Glutamatergic neuron (in vitro differentiated cells): ENCODE data around the gene CRYL1. TPM values are rescaled to one million over a fixed set of nuclear protein-coding genes. Genes with fewer than 3 reads are reported as not detected.

ENCODE experiments used
- DNase-seq: peaks from one replicate; pipeline ENCODE4 v3.0.0; 2022
- H3K27ac Mint-ChIP-seq: one replicate; pipeline ENCODE4 v1.8.0; 2020; ENCODE audit warnings: mild to moderate bottlenecking, mixed read lengths, inconsistent platforms; ENCODE audit not compliant: unreplicated experiment
- H3K27me3 Mint-ChIP-seq: one replicate; pipeline ENCODE4 v1.8.0; 2020; ENCODE audit warnings: mild to moderate bottlenecking, moderate library complexity, mixed read lengths, inconsistent platforms; ENCODE audit not compliant: unreplicated experiment
- H3K36me3 Mint-ChIP-seq: one replicate; pipeline ENCODE4 v1.8.0; 2020; ENCODE audit warnings: mild to moderate bottlenecking, mixed read lengths, inconsistent platforms; ENCODE audit not compliant: unreplicated experiment
- H3K4me1 Mint-ChIP-seq: one replicate; pipeline ENCODE4 v1.8.0; 2020; ENCODE audit warnings: mild to moderate bottlenecking, low read depth, mixed read lengths, inconsistent platforms; ENCODE audit not compliant: unreplicated experiment
- H3K4me3 Mint-ChIP-seq: one replicate; pipeline ENCODE4 v1.8.0; 2020; ENCODE audit warnings: mild to moderate bottlenecking, mixed read lengths, inconsistent platforms; ENCODE audit not compliant: unreplicated experiment
- H3K9me3 Mint-ChIP-seq: one replicate; pipeline ENCODE4 v1.8.0; 2020; ENCODE audit warnings: mild to moderate bottlenecking, moderate library complexity, mixed read lengths, inconsistent platforms; ENCODE audit not compliant: unreplicated experiment
- CTCF ChIP-seq: fragments of 200-600 bp; sonication (generic); IDR thresholded peaks from one replicate; pipeline ENCODE4 v1.5.0; 2021; ENCODE audit not compliant: partially characterized antibody, unreplicated experiment
- total RNA-seq: library from RNA; stranded (reverse); fragmentation: NEBNext Ultra II Directional; extraction: Animal tissue kit (Norgen Biotek cat#: 25700); gene quantifications from one replicate; pipeline ENCODE4 v1.2.1, GENCODE V29; 2021; ENCODE audit not compliant: unreplicated experiment

CRYL1 gene
- total RNA-seq, 1 donor from 2014 or later: 1.1 TPM

GRCh38 chr13:20401931-20402856, 123.5 kb downstream of the CRYL1 start:
- Mint-ChIP-seq H3K4me1 (peaks cover 4% of the 10 kb centered on the region), H3K27me3 (peaks cover 2% of the 10 kb centered on the region), H3K4me3 (no peak overlapping the region), H3K27ac (no peak overlapping the region), H3K9me3 (peaks cover 11% of the 10 kb centered on the region), H3K36me3 (no peaks in the 10 kb centered on the region)
- TF ChIP-seq CTCF: no peak
- DNase-seq: no peak

- Mint-ChIP-seq H3K36me3 (peaks cover 5% of the 10 kb centered on the region), H3K27me3 (peaks cover 6% of the 10 kb centered on the region), H3K4me1 (peaks cover 4% of the 10 kb centered on the region), H3K4me3 (no peak overlapping the region), H3K27ac (no peak overlapping the region), H3K9me3 (peaks cover 11% of the 10 kb centered on the region)
- no peak for DNase-seq
- TF ChIP-seq CTCF: no peak
Observed at GRCh38 chr13:20401531-20401930, 124.1 kb downstream of the CRYL1 start.

GRCh38 chr13:20400774-20401173, 124.9 kb downstream of the CRYL1 start:
- peaks cover 8% of the 10 kb centered on the region for H3K27me3 Mint-ChIP-seq
- no peak overlapping the region for H3K27ac Mint-ChIP-seq
- H3K9me3 Mint-ChIP-seq: peaks cover 7% of the 10 kb centered on the region
- DNase-seq: no peak
- no peak for TF ChIP-seq CTCF
- peaks cover 6% of the 10 kb centered on the region for H3K36me3 Mint-ChIP-seq
- no peaks in the 10 kb centered on the region for H3K4me1 Mint-ChIP-seq
- no peak overlapping the region for H3K4me3 Mint-ChIP-seq

- H3K36me3 Mint-ChIP-seq: peaks cover 6% of the 10 kb centered on the region
- no peaks in the 10 kb centered on the region for H3K4me1 Mint-ChIP-seq
- H3K27ac Mint-ChIP-seq: no peak overlapping the region
- H3K4me3 Mint-ChIP-seq: no peak overlapping the region
- no peak for DNase-seq
- H3K27me3 Mint-ChIP-seq: peaks cover 8% of the 10 kb centered on the region
- TF ChIP-seq CTCF: no peak
- H3K9me3 Mint-ChIP-seq: peaks cover 7% of the 10 kb centered on the region
Observed at GRCh38 chr13:20399961-20400360, 125.7 kb downstream of the CRYL1 start.

- Mint-ChIP-seq H3K4me1 (no peaks in the 10 kb centered on the region), H3K36me3 (peaks cover 6% of the 10 kb centered on the region), H3K4me3 (no peak overlapping the region), H3K9me3 (peaks cover 7% of the 10 kb centered on the region), H3K27ac (no peak overlapping the region), H3K27me3 (peaks cover 8% of the 10 kb centered on the region)
- TF ChIP-seq CTCF: no peak
- DNase-seq: no peak
Observed at GRCh38 chr13:20399515-20399914, 126.1 kb downstream of the CRYL1 start.
